PFSK-1 (cell line): ENCODE measurements around the gene DAP3.

ENCODE experiments used
- FOXP2 ChIP-seq: optimal IDR thresholded peaks from 2 replicates; pipeline ENCODE3; 2011; ENCODE audit warnings: borderline replicate concordance, control low read depth, inconsistent platforms; ENCODE audit not compliant: insufficient read depth; ENCODE audit errors: extremely low read length, extremely low read depth
- POLR2AphosphoS5 ChIP-seq: IDR thresholded peaks from 2 replicates; pipeline ENCODE4 v1.6.1; 2012; ENCODE audit warnings: low read depth, mild to moderate bottlenecking, control low read depth, low read length, moderate library complexity
- SIN3A ChIP-seq: IDR thresholded peaks from 2 replicates; pipeline ENCODE4 v1.6.1; 2012; ENCODE audit warnings: mild to moderate bottlenecking, low read length, moderate library complexity, borderline replicate concordance; ENCODE audit not compliant: insufficient read depth
- TAF1 ChIP-seq: IDR thresholded peaks from 2 replicates; pipeline ENCODE4 v1.6.1; 2012; ENCODE audit warnings: low read length, control low read depth, borderline replicate concordance; ENCODE audit not compliant: insufficient read depth
- TF ChIP-seq, protein P1 (sequence below), 2 experiments: IDR thresholded peaks; 2 replicates each; pipeline versions ENCODE4 v1.6.1 to v1.8.0; 2011 to 2012; ENCODE audit warnings: low read depth in 2 of 2, low read length in 2 of 2, control low read depth in 1 of 2, inconsistent platforms in 1 of 2, mild to moderate bottlenecking in 1 of 2, moderate library complexity in 1 of 2; ENCODE audit not compliant: insufficient read depth in 1 of 2

Gene DAP3

GRCh38 chr1:155673003-155673402, 15.9 kb upstream of the DAP3 start:
- TF ChIP-seq POLR2AphosphoS5 (no peak), FOXP2 (no peak), SIN3A (no peak), TAF1 (no peak)
- TF ChIP-seq, protein P1, sequence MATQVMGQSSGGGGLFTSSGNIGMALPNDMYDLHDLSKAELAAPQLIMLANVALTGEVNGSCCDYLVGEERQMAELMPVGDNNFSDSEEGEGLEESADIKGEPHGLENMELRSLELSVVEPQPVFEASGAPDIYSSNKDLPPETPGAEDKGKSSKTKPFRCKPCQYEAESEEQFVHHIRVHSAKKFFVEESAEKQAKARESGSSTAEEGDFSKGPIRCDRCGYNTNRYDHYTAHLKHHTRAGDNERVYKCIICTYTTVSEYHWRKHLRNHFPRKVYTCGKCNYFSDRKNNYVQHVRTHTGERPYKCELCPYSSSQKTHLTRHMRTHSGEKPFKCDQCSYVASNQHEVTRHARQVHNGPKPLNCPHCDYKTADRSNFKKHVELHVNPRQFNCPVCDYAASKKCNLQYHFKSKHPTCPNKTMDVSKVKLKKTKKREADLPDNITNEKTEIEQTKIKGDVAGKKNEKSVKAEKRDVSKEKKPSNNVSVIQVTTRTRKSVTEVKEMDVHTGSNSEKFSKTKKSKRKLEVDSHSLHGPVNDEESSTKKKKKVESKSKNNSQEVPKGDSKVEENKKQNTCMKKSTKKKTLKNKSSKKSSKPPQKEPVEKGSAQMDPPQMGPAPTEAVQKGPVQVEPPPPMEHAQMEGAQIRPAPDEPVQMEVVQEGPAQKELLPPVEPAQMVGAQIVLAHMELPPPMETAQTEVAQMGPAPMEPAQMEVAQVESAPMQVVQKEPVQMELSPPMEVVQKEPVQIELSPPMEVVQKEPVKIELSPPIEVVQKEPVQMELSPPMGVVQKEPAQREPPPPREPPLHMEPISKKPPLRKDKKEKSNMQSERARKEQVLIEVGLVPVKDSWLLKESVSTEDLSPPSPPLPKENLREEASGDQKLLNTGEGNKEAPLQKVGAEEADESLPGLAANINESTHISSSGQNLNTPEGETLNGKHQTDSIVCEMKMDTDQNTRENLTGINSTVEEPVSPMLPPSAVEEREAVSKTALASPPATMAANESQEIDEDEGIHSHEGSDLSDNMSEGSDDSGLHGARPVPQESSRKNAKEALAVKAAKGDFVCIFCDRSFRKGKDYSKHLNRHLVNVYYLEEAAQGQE (IDR thresholded peaks at IDR 0.05; ENCODE audit: insufficient read depth in 1 of 2, low read depth in 2 of 2, low read length in 2 of 2): no peak

GRCh38 chr1:155678027-155678426, 10.9 kb upstream of the DAP3 start:
- TF ChIP-seq POLR2AphosphoS5 (no peak), SIN3A (no peak), TAF1 (no peak), FOXP2 (no peak)
- TF ChIP-seq, protein P1 (IDR thresholded peaks at IDR 0.05; ENCODE audit: insufficient read depth in 1 of 2, low read depth in 2 of 2, low read length in 2 of 2): no peak

DNA sequence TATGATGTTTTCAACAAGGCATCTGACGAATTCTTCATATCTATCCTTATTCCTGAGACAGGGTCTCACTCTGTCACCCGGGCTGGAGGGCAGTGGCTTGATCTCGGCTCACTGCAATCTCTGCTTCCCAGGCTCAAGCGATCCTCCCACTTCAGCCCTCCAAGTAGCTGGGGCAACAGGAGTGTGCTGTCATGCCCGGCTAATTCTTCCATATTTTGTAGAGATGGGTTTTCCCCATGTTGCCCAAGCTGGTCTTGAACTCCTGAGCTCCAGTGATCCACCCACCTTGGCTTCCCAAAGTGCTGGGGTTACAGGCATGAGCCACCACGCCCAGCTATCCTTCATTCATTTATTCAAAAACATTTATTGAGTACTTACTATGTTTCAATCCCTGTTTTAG, 8.4 kb upstream of the DAP3 start:
- no peak for TF ChIP-seq POLR2AphosphoS5
- TF ChIP-seq FOXP2: no peak
- TF ChIP-seq, protein P1 (IDR thresholded peaks at IDR 0.05; ENCODE audit: insufficient read depth in 1 of 2, low read depth in 2 of 2, low read length in 2 of 2): no peak
- TF ChIP-seq SIN3A: no peak

- TF ChIP-seq, protein P1 (IDR thresholded peaks at IDR 0.05; ENCODE audit: insufficient read depth in 1 of 2, low read depth in 2 of 2, low read length in 2 of 2): no peak
- no peak for TF ChIP-seq FOXP2
- no peak for TF ChIP-seq POLR2AphosphoS5
- TF ChIP-seq SIN3A: no peak
- TF ChIP-seq TAF1: no peak
Observed at GRCh38 chr1:155681776-155682175, 7.1 kb upstream of the DAP3 start.
